ENCODE data around the gene ADD3.

DNA sequence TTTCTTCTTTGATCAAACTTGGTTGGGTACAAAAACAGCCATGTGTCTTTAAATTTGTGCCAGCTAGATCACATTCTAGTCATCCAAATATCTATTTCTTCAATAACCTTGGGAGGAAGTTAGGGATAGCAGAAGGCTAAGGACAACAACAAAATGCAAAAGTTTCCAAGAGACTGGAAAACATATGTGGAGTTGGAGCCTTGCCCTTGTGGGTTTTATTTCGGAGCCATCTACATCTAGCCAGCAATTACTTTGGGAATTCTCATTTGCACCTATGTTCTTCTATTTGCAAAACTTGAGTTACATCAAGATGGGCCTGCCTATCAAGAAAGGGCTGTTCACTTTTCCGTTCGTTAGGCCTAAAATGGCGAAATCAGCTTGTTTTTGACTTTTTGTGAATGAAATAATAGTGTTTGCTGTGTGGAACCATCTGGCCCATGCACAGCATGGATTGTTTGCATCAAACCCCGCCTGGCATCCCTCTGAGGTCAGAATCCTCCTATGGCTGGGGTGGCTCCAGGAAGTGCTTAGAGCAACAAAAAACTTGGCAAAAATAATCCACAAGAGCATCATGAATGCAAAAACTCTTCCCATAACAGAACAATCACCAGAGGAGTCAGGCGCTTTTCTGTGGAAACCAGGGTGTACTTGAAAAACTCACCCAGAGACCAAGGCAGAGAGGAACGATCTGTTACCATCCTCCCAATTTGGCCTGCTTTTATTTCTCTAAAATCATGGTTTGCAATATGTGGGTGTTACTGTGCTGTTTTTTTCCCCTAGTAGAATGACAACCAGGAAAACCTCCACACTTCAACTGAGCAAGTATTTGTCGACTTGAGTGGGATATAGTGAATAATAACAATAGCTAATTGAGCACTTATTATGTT lies 48.3 kb upstream of the ADD3 start:
- TF ChIP-seq CTCF (IDR thresholded peaks at IDR 0.05; ENCODE audit: extremely low read depth in 1 of 2, insufficient read depth in 1 of 2, low read depth in 1 of 2, low read length in 2 of 2) = no peak
- TF ChIP-seq MAX (IDR thresholded peaks at IDR 0.05; ENCODE audit: insufficient read depth, insufficient read length) = no peak
- TF ChIP-seq POLR2A (IDR thresholded peaks at IDR 0.05; ENCODE audit: low read depth, low read length) = no peak
- no peak for TF ChIP-seq EZH2 (IDR thresholded peaks at IDR 0.05; ENCODE audit: borderline replicate concordance, low read depth, low read length, severe bottlenecking)
